OCI-LY1 (cell line): Measurements from ENCODE around the gene ATG14.

ENCODE experiments used
- CTCF ChIP-seq: fragments of 200-600 bp; sonication (generic), shearing (Covaris generic); IDR thresholded peaks from 2 replicates; pipeline ENCODE4 v1.5.1; 2017; ENCODE audit warnings: mild to moderate bottlenecking, antibody characterized with exemption, low read length, moderate library complexity, mixed read lengths
- EZH2 ChIP-seq: fragments of 200-600 bp; sonication (generic), shearing (Covaris generic); IDR thresholded peaks from 2 replicates; pipeline ENCODE4 v1.8.0; 2017; ENCODE audit warnings: borderline replicate concordance, mixed run types, mild to moderate bottlenecking, antibody characterized with exemption, low read length, moderate library complexity, mixed read lengths

DNA sequence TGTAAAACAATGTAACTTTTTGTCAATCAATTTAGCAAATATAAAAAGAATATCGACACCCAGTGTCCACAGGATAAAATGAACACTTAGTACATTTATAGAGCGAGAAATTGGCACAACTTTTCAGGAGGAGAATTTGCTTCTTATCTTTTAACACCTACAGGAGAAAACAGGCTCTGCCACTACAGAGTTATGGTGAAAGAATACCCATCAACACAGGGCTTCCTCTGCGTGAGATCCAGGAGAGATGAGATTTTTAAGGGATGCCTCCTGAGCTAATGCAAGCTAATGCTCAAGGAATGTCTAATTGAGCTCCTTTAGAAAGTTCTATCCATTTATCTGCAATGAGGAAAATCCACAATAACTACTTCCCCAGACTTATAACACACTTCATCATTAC is 21.0 kb upstream of the ATG14 start:
- TF ChIP-seq CTCF (no peak), EZH2 (no peak)
